Measurements from ENCODE around the gene SEL1L3. TPM values are rescaled to one million over a fixed set of nuclear protein-coding genes. Genes with fewer than 3 reads are reported as not detected.

The SEL1L3 gene
- total and polyA plus RNA-seq, 2 of the 13 experiments (the other 11 are each of a cell fraction or from before 2014, with no cell fraction given): 0.28 to 1.1 TPM

- H3K36me3 ChIP-seq (replicated peaks in 1 of 2; ENCODE audit: control insufficient read depth in 1 of 2, insufficient read depth in 2 of 2, low read length in 2 of 2): no peaks in the 10 kb centered on the region
- H3K4me2 ChIP-seq (ENCODE audit: low read depth, low read length): no peak overlapping the region
- no peak overlapping the region for H3K27ac ChIP-seq (ENCODE audit: extremely low read length, insufficient read depth, low read length)
- H4K20me1 ChIP-seq (ENCODE audit: insufficient read depth, low read length): no peaks in the 10 kb centered on the region
- H3K4me3 ChIP-seq (replicated peaks in 1 of 3; ENCODE audit: insufficient read depth in 1 of 3, low read depth in 2 of 3, low read length in 3 of 3): no peak overlapping the region
- H3K9me3 ChIP-seq (ENCODE audit: low read length): no peaks in the 10 kb centered on the region
- no peaks in the 10 kb centered on the region for H3K4me1 ChIP-seq (ENCODE audit: insufficient read depth, low read length)
- CTCF ChIA-PET (ENCODE audit: low intra/inter-chr PET ratio, low total read pairs): no interaction called here
- no peak overlapping the region for H2AFZ ChIP-seq (ENCODE audit: low read length)
- TF ChIP-seq FOSL1 (CRISPR knock-in tag; IDR thresholded peaks at IDR 0.05; ENCODE audit: borderline replicate concordance): no peak
- TF ChIP-seq NCOA5 (CRISPR knock-in tag; IDR thresholded peaks at IDR 0.05): no peak
- no peak for TF ChIP-seq ZNF264 (CRISPR knock-in tag; IDR thresholded peaks at IDR 0.05)
- TF ChIP-seq ZNF546 (CRISPR knock-in tag; conservative IDR thresholded peaks at IDR 0.05): no peak
- no peak for TF ChIP-seq ZFP82 (CRISPR knock-in tag; IDR thresholded peaks at IDR 0.05; ENCODE audit: borderline replicate concordance)
- no peak for TF ChIP-seq ZNF510 (CRISPR knock-in tag; IDR thresholded peaks at IDR 0.05; ENCODE audit: low read depth)
- TF ChIP-seq ZNF75D (CRISPR knock-in tag; IDR thresholded peaks at IDR 0.05; ENCODE audit: borderline replicate concordance): no peak
- TF ChIP-seq HIVEP1 (CRISPR knock-in tag; IDR thresholded peaks at IDR 0.05): no peak
- no peak for TF ChIP-seq IKZF5 (CRISPR knock-in tag; IDR thresholded peaks at IDR 0.05)
- TF ChIP-seq CCAR2 (optimal IDR thresholded peaks at IDR 0.05; ENCODE audit: low read depth, low read length): no peak
- TF ChIP-seq FOXO1 (CRISPR knock-in tag; IDR thresholded peaks at IDR 0.05): no peak
- no peak for TF ChIP-seq SAFB2 (CRISPR knock-in tag; IDR thresholded peaks at IDR 0.05; ENCODE audit: borderline replicate concordance, low read depth)
- no peak for TF ChIP-seq ZNF281 (CRISPR knock-in tag; IDR thresholded peaks at IDR 0.05; ENCODE audit: borderline replicate concordance)
- no peak for TF ChIP-seq KLF13 (CRISPR knock-in tag; IDR thresholded peaks at IDR 0.05)
- TF ChIP-seq NRL (CRISPR knock-in tag; IDR thresholded peaks at IDR 0.05; ENCODE audit: borderline replicate concordance): no peak
- no peak for TF ChIP-seq SP2 (CRISPR knock-in tag; IDR thresholded peaks at IDR 0.05)
- no peak for TF ChIP-seq KAT8 (CRISPR knock-in tag; IDR thresholded peaks at IDR 0.05)
- no peak for TF ChIP-seq HCFC1 (IDR thresholded peaks at IDR 0.05; ENCODE audit: low read depth, low read length)
- TF ChIP-seq FOXK2 (IDR thresholded peaks at IDR 0.05): no peak
- no peaks in the 10 kb centered on the region for H3K79me2 ChIP-seq (ENCODE audit: insufficient read depth, low read length)
- BruUV-seq (replicated peaks): no TSS peak
- DNase-seq (ENCODE audit: low spot score) (no peak), FAIRE-seq (no peak), ATAC-seq (no peak)
- intact Hi-C loops (cut with micrococcal nuclease; ENCODE audit: unreplicated experiment) (no loop called here), in situ Hi-C loops (cut with HindIII; ENCODE audit: extremely low pct_ligation_motif_present, low pct_unique_long_range_greater_than_20kb) (no loop called here)
- POLR2A ChIA-PET: no interaction called here
- WGBS (ENCODE audit: low lambda C conversion rate): 33% methylated on average over 4 of the region's 4 CpGs
- H3K27me3 ChIP-seq (ENCODE audit: control insufficient read depth in 1 of 2, insufficient read depth in 2 of 2, low read length in 2 of 2): no peaks in the 10 kb centered on the region
- H3K9ac ChIP-seq (ENCODE audit: insufficient read depth, low read depth, low read length): no peak overlapping the region
These were observed 35.4 kb downstream of the SEL1L3 start for GRCh38 chr4:25827373-25827772.

Data from HepG2 (cell line).